ENCODE results near the gene TCEA3. TPM values are rescaled to one million over a fixed set of nuclear protein-coding genes. Genes with fewer than 3 reads are reported as not detected.

Gene TCEA3
- total RNA-seq, result 0.65 and 0.86 TPM in 2 replicates

GRCh38 chr1:23424293-23425192, at the start of gene TCEA3:
Gene TCEA3 (minus strand): TSS chr1:23424748. CDS start chr1:23424633, 115 bp downstream.

GRCh38 chr1:23369335-23370013, 55.1 kb downstream of the TCEA3 start, which contains the start of gene ZNF436:
Gene ZNF436 (minus strand): TSS chr1:23369836. CDS start chr1:23368005, 1,831 bp downstream.

GRCh38 chr1:23344111-23344986, 80.2 kb downstream of the TCEA3 start, which contains the start of gene HNRNPR:
Gene HNRNPR (minus strand): TSS chr1:23344284. CDS start chr1:23341008, 3,276 bp downstream.

Other genes with a start within 250 kb of the TCEA3 start
- gene HTR1D, start 207.2 kb downstream of the TCEA3 start, total RNA-seq, result under 0.01 and 0.19 TPM in 2 replicates
- 81.7 and 99.1 TPM in 2 replicates for gene HNRNPR, start 80.5 kb downstream of the TCEA3 start, total RNA-seq
- 23.2 and 29.2 TPM in 2 replicates for gene ZNF436, start 54.9 kb downstream of the TCEA3 start, total RNA-seq
- 12.7 and 15.7 TPM in 2 replicates for gene ASAP3, start 59.4 kb upstream of the TCEA3 start, total RNA-seq
- 1.9 and 2.6 TPM in 2 replicates for gene E2F2, start 106.5 kb upstream of the TCEA3 start, total RNA-seq
- gene ID3, start 134.8 kb upstream of the TCEA3 start, total RNA-seq, result 400 and 449 TPM in 2 replicates

Measured in vein endothelial cell (primary cell).